Uterus (tissue), 2 donors: ENCODE measurements around the gene YIF1A.

ENCODE experiments used
- POLR2A ChIP-seq, 2 donors: fragments of 450-650 bp; IDR thresholded peaks; one replicate each; pipeline ENCODE4 v1.6.1; 2016; ENCODE audit warnings: antibody characterized with exemption in 2 of 2, mild to moderate bottlenecking in 1 of 2, moderate library complexity in 1 of 2
- TF ChIP-seq, protein P1 (sequence below), 4 experiments: fragments of 200-600 bp in 2 of 4; fragments of 450-650 bp in 2 of 4; sonication (generic) in 2 of 4; IDR thresholded peaks; one replicate each; pipeline ENCODE4 v1.5.1; 2016 to 2019; ENCODE audit warnings: antibody characterized with exemption in 4 of 4, mild to moderate bottlenecking in 2 of 4, moderate library complexity in 1 of 4

DNA sequence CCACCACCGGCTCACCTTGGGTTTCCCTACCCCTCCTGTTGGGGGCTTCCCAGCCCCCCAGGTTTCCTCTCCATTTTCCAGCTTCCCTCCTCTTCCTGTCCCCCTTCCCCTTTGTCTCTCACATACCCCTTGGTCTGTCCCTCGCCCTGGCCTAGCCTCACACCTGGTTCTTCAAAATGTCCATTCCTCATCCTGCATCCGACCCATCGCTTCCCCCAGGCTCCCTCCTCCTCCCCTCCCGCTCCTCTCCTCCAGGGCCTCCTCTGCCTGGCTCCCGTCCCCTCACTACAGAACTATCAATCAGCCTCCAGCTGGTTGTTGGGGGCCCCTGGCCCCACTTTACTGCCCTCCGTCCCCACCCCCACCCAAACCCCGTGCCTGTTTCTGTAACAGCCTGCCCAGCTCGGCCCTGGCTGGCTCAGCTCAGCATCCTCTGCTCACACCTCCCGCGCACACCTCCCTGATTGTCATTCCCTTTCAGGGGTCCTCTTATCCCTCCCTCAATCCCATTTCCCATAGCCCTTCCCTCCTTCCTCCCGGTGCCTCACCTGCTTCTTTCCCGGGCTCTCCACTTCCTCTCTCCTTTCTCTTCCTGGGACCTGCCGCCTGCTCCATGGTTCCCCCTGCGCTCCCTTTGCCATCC is 9.7 kb downstream of the YIF1A start:
- TF ChIP-seq, protein P1, sequence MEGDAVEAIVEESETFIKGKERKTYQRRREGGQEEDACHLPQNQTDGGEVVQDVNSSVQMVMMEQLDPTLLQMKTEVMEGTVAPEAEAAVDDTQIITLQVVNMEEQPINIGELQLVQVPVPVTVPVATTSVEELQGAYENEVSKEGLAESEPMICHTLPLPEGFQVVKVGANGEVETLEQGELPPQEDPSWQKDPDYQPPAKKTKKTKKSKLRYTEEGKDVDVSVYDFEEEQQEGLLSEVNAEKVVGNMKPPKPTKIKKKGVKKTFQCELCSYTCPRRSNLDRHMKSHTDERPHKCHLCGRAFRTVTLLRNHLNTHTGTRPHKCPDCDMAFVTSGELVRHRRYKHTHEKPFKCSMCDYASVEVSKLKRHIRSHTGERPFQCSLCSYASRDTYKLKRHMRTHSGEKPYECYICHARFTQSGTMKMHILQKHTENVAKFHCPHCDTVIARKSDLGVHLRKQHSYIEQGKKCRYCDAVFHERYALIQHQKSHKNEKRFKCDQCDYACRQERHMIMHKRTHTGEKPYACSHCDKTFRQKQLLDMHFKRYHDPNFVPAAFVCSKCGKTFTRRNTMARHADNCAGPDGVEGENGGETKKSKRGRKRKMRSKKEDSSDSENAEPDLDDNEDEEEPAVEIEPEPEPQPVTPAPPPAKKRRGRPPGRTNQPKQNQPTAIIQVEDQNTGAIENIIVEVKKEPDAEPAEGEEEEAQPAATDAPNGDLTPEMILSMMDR (IDR thresholded peaks at IDR 0.05): no peak
- TF ChIP-seq POLR2A (IDR thresholded peaks at IDR 0.05): no peak
